HEK293 (cell line): ENCODE measurements around the gene SPAST.

Experiments
- CTCF ChIA-PET: fragments of 350-600 bp; formaldehyde crosslinking; extraction: SDS; loops from one replicate; lab custom pipeline; 2021; ENCODE audit warnings: antibody characterized with exemption; lab: Yijun Ruan, JAX
- POLR2A ChIA-PET: fragments of 300-600 bp; formaldehyde crosslinking; extraction: SDS; loops from one replicate; lab custom pipeline; 2020; ENCODE audit warnings: antibody characterized with exemption, inconsistent platforms; lab: Yijun Ruan, JAX
- H3K27ac ChIP-seq: fragments of 200-500 bp; sonication (Bioruptor generic); 2 replicates; pipeline ENCODE4 v1.5.1; 2014; ENCODE audit warnings: low read depth, low read length, control low read depth, inconsistent platforms; ENCODE audit errors: extremely low read depth
- H3K36me3 ChIP-seq, 2 experiments: fragments of 200-500 bp in 1 of 2; sonication (Bioruptor generic) in 1 of 2; 1 replicate in 1 of 2; 2 replicates in 1 of 2; pipeline ENCODE4 v1.5.1; 2014 to 2017; ENCODE audit warnings: inconsistent platforms in 2 of 2, low read length in 2 of 2; ENCODE audit not compliant: control insufficient read depth in 2 of 2, insufficient read depth in 1 of 2
- H3K4me1 ChIP-seq: fragments of 200-500 bp; sonication (Bioruptor generic); 2 replicates; pipeline ENCODE4 v1.5.1; 2014; ENCODE audit warnings: mild to moderate bottlenecking, low read length, inconsistent platforms; ENCODE audit not compliant: control insufficient read depth, insufficient read depth
- H3K4me3 ChIP-seq: 2 replicates; pipeline ENCODE4 v1.5.1; 2011; ENCODE audit warnings: low read depth, mild to moderate bottlenecking, control low read depth, low read length, moderate library complexity
- H3K9me3 ChIP-seq: fragments of 200-500 bp; sonication (Bioruptor generic); 2 replicates; pipeline ENCODE4 v1.5.1; 2014; ENCODE audit warnings: low read depth, low read length, inconsistent platforms; ENCODE audit not compliant: control insufficient read depth, insufficient read depth
- BCL11B ChIP-seq: fragments of 450-650 bp; formaldehyde crosslinking; IDR thresholded peaks from 2 replicates; pipeline ENCODE4 v1.5.1; 2016; ENCODE audit warnings: low read depth, missing biosample characterization, missing genetic modification characterization
- IKZF3 ChIP-seq: fragments of 450-650 bp; IDR thresholded peaks from 2 replicates; pipeline ENCODE4 v1.5.0; 2018; ENCODE audit warnings: missing biosample characterization, mild to moderate bottlenecking, missing genetic modification characterization, moderate library complexity
- KLF1 ChIP-seq: fragments of 450-650 bp; formaldehyde crosslinking; IDR thresholded peaks from 2 replicates; pipeline ENCODE4 v1.5.1; 2016; ENCODE audit warnings: missing biosample characterization, missing genetic modification characterization
- OSR2 ChIP-seq: fragments of 450-650 bp; formaldehyde crosslinking; IDR thresholded peaks from 2 replicates; pipeline ENCODE4 v1.5.1; 2016; ENCODE audit warnings: missing biosample characterization, missing genetic modification characterization
- SETDB1 ChIP-seq: IDR thresholded peaks from one replicate; pipeline ENCODE4 v1.6.1; 2017; ENCODE audit warnings: mild to moderate bottlenecking, low read length, moderate library complexity, mixed read lengths; ENCODE audit not compliant: insufficient read length
- SP3 ChIP-seq: fragments of 450-650 bp; formaldehyde crosslinking; IDR thresholded peaks from 2 replicates; pipeline ENCODE4 v1.5.1; 2016; ENCODE audit warnings: missing biosample characterization, missing genetic modification characterization
- ZBTB7A ChIP-seq: fragments of 450-650 bp; formaldehyde crosslinking; IDR thresholded peaks from 2 replicates; pipeline ENCODE4 v1.5.1; 2016; ENCODE audit warnings: low read depth, missing biosample characterization, missing genetic modification characterization
- ZFP69B ChIP-seq: fragments of 450-650 bp; formaldehyde crosslinking; IDR thresholded peaks from 2 replicates; pipeline ENCODE4 v1.5.1; 2016; ENCODE audit warnings: missing biosample characterization, missing genetic modification characterization
- ZNF121 ChIP-seq: fragments of 450-650 bp; formaldehyde crosslinking; IDR thresholded peaks from 2 replicates; pipeline ENCODE4 v1.5.1; 2016; ENCODE audit warnings: missing biosample characterization, missing genetic modification characterization
- ZNF132 ChIP-seq: fragments of 450-650 bp; formaldehyde crosslinking; IDR thresholded peaks from 2 replicates; pipeline ENCODE4 v1.5.1; 2017; ENCODE audit warnings: missing biosample characterization, missing genetic modification characterization, borderline replicate concordance
- ZNF138 ChIP-seq: fragments of 450-650 bp; formaldehyde crosslinking; IDR thresholded peaks from 2 replicates; pipeline ENCODE4 v1.5.1; 2016; ENCODE audit warnings: missing biosample characterization, missing genetic modification characterization, borderline replicate concordance
- ZNF155 ChIP-seq: fragments of 450-650 bp; formaldehyde crosslinking; IDR thresholded peaks from 2 replicates; pipeline ENCODE4 v1.5.1; 2016; ENCODE audit warnings: missing biosample characterization, missing genetic modification characterization
- ZNF184 ChIP-seq: fragments of 450-650 bp; IDR thresholded peaks from 2 replicates; pipeline ENCODE4 v1.5.1; 2018; ENCODE audit warnings: missing biosample characterization, mild to moderate bottlenecking, missing genetic modification characterization
- ZNF214 ChIP-seq: fragments of 450-650 bp; formaldehyde crosslinking; IDR thresholded peaks from 2 replicates; pipeline ENCODE4 v1.5.1; 2017; ENCODE audit warnings: missing biosample characterization, mild to moderate bottlenecking, missing genetic modification characterization, borderline replicate concordance
- ZNF350 ChIP-seq: fragments of 450-650 bp; formaldehyde crosslinking; IDR thresholded peaks from 2 replicates; pipeline ENCODE4 v1.5.0; 2017; ENCODE audit warnings: missing biosample characterization, mild to moderate bottlenecking, missing genetic modification characterization
- ZNF394 ChIP-seq: fragments of 450-650 bp; formaldehyde crosslinking; IDR thresholded peaks from 2 replicates; pipeline ENCODE4 v1.5.1; 2016; ENCODE audit warnings: missing biosample characterization, missing genetic modification characterization, mild to moderate bottlenecking, moderate library complexity, borderline replicate concordance
- ZNF404 ChIP-seq: fragments of 450-650 bp; formaldehyde crosslinking; IDR thresholded peaks from 2 replicates; pipeline ENCODE4 v1.5.1; 2017; ENCODE audit warnings: missing biosample characterization, missing genetic modification characterization
- ZNF433 ChIP-seq: fragments of 450-650 bp; formaldehyde crosslinking; IDR thresholded peaks from 2 replicates; pipeline ENCODE4 v1.5.1; 2016; ENCODE audit warnings: missing biosample characterization, missing genetic modification characterization, low read depth
- ZNF530 ChIP-seq: fragments of 450-650 bp; formaldehyde crosslinking; IDR thresholded peaks from 2 replicates; pipeline ENCODE4 v1.5.1; 2016; ENCODE audit warnings: low read depth, missing biosample characterization, missing genetic modification characterization
- ZNF560 ChIP-seq: fragments of 450-650 bp; formaldehyde crosslinking; IDR thresholded peaks from 2 replicates; pipeline ENCODE4 v1.5.1; 2017; ENCODE audit warnings: missing biosample characterization, missing genetic modification characterization, borderline replicate concordance
- ZNF658 ChIP-seq: fragments of 450-650 bp; formaldehyde crosslinking; IDR thresholded peaks from 2 replicates; pipeline ENCODE4; 2016; ENCODE audit warnings: missing biosample characterization, missing genetic modification characterization
- ZNF660 ChIP-seq: fragments of 450-650 bp; IDR thresholded peaks from 2 replicates; pipeline ENCODE4 v1.5.1; 2018; ENCODE audit warnings: missing biosample characterization, mild to moderate bottlenecking, missing genetic modification characterization
- ZSCAN4 ChIP-seq: fragments of 450-650 bp; formaldehyde crosslinking; IDR thresholded peaks from 2 replicates; pipeline ENCODE4 v1.5.1; 2017; ENCODE audit warnings: missing biosample characterization, missing genetic modification characterization
- TF ChIP-seq, protein P1 (sequence below): fragments of 450-650 bp; formaldehyde crosslinking; IDR thresholded peaks from 2 replicates; pipeline ENCODE4 v1.5.1; 2016; ENCODE audit warnings: missing biosample characterization, missing genetic modification characterization
- TF ChIP-seq, protein P2 (sequence below): fragments of 450-650 bp; formaldehyde crosslinking; IDR thresholded peaks from 2 replicates; pipeline ENCODE4 v1.5.1; 2016; ENCODE audit warnings: missing biosample characterization, missing genetic modification characterization

The SPAST gene

GRCh38 chr2:32124660-32125059 lies 61.3 kb downstream of the SPAST start:
- H3K4me1 ChIP-seq = no peaks in the 10 kb centered on the region
- ChIA-PET POLR2A (interaction anchor here (0.6 kb wide), 1 partner anchor 34 kb away, joined by 3 read pairs; no protein-coding TSS in a partner anchor), CTCF (no interaction called here)
- H3K27ac ChIP-seq = no peak overlapping the region
- TF ChIP-seq ZSCAN4 (tag by site-specific recombination) (no peak), ZNF530 (tag by site-specific recombination) (no peak), ZNF560 (no peak), SP3 (no peak), ZNF138 (tag by site-specific recombination) (no peak), ZNF350 (no peak), ZNF121 (tag by site-specific recombination) (no peak), ZNF658 (tag by site-specific recombination) (no peak), ZNF660 (tag by site-specific recombination) (no peak), SETDB1 (no peak), ZNF404 (tag by site-specific recombination) (no peak)
- TF ChIP-seq, protein P1, sequence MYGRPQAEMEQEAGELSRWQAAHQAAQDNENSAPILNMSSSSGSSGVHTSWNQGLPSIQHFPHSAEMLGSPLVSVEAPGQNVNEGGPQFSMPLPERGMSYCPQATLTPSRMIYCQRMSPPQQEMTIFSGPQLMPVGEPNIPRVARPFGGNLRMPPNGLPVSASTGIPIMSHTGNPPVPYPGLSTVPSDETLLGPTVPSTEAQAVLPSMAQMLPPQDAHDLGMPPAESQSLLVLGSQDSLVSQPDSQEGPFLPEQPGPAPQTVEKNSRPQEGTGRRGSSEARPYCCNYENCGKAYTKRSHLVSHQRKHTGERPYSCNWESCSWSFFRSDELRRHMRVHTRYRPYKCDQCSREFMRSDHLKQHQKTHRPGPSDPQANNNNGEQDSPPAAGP = no peak
- peaks cover 9 to 11% of the 10 kb centered on the region in 2 experiments; a peak in 2 of 3 replicates for H3K36me3 ChIP-seq
- no peaks in the 10 kb centered on the region for H3K9me3 ChIP-seq
- H3K4me3 ChIP-seq = no peak overlapping the region

DNA sequence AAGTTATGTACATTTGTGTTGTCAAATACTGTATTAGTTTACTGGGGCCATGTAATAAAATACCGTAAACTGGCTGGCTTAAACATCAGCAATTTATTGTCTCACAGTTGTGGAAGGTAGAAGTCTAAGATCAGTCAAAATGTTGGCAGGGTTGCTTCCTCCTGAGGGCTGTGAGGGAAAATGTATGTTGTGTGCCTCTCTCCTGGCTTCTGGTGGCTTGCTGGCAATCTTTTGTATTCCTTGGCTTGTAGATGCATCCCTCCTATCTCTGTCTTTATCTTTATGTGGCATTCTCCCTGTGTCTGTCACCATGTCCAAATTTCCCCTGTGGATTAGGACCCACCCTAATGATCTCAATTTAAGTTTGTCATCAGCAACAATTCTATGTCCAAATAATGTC lies 65.3 kb downstream of the SPAST start:
- POLR2A ChIA-PET = no interaction called here
- H3K9me3 ChIP-seq = no peaks in the 10 kb centered on the region
- TF ChIP-seq BCL11B = no peak
- no peak for TF ChIP-seq ZNF184 (tag by site-specific recombination)
- TF ChIP-seq KLF1 (tag by site-specific recombination) = no peak
- no peak for TF ChIP-seq ZNF394 (tag by site-specific recombination)
- TF ChIP-seq ZBTB7A (tag by site-specific recombination) = no peak
- TF ChIP-seq ZFP69B = no peak
- TF ChIP-seq IKZF3 = no peak
- no peak for TF ChIP-seq ZNF155 (tag by site-specific recombination)
- no peak for TF ChIP-seq ZNF433 (tag by site-specific recombination)
- TF ChIP-seq, protein P2, sequence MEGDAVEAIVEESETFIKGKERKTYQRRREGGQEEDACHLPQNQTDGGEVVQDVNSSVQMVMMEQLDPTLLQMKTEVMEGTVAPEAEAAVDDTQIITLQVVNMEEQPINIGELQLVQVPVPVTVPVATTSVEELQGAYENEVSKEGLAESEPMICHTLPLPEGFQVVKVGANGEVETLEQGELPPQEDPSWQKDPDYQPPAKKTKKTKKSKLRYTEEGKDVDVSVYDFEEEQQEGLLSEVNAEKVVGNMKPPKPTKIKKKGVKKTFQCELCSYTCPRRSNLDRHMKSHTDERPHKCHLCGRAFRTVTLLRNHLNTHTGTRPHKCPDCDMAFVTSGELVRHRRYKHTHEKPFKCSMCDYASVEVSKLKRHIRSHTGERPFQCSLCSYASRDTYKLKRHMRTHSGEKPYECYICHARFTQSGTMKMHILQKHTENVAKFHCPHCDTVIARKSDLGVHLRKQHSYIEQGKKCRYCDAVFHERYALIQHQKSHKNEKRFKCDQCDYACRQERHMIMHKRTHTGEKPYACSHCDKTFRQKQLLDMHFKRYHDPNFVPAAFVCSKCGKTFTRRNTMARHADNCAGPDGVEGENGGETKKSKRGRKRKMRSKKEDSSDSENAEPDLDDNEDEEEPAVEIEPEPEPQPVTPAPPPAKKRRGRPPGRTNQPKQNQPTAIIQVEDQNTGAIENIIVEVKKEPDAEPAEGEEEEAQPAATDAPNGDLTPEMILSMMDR = no peak
- TF ChIP-seq ZNF214 (tag by site-specific recombination) = no peak
- TF ChIP-seq OSR2 = no peak
- no peak for TF ChIP-seq ZNF132 (tag by site-specific recombination)
- TF ChIP-seq, all 188 proteins: peak for 0
- Histone ChIP-seq H3K36me3 (peaks cover 14 to 23% of the 10 kb centered on the region in 2 experiments; a peak in 2 of 3 replicates), H3K27ac (no peak overlapping the region), H3K4me3 (no peak overlapping the region), H3K4me1 (no peaks in the 10 kb centered on the region)
- CTCF ChIA-PET = no interaction called here
